SU-DHL-6 (cell line): ENCODE results near the gene CHPF2.
A peak's percentile ranks its signal among the peaks of the same experiment; 100 is the strongest.

Experiments used
- H2AFZ ChIP-seq: fragments of 200-600 bp; sonication (generic); 2 replicates; pipeline ENCODE4 v1.6.1; 2014; ENCODE audit warnings: low read depth, mild to moderate bottlenecking, moderate library complexity, mixed read lengths, antibody characterized with exemption, low read length; ENCODE audit not compliant: severe bottlenecking
- H3F3A ChIP-seq: fragments of 200-600 bp; shearing (Covaris generic); 2 replicates; pipeline ENCODE4 v1.6.0; 2016; ENCODE audit warnings: antibody characterized with exemption, mild to moderate bottlenecking; ENCODE audit not compliant: insufficient read depth
- H3K27ac ChIP-seq: fragments of 200-600 bp; sonication (generic); 2 replicates; pipeline ENCODE4 v1.5.1; 2016; ENCODE audit warnings: low read depth, mild to moderate bottlenecking, low read length, moderate library complexity, mixed read lengths
- H3K27me3 ChIP-seq: fragments of 200-600 bp; sonication (generic), shearing (Covaris generic); 2 replicates; pipeline ENCODE4 v1.6.0; 2014; ENCODE audit warnings: mild to moderate bottlenecking, low read length
- H3K36me3 ChIP-seq: fragments of 200-600 bp; sonication (generic); 2 replicates; pipeline ENCODE4 v1.6.1; 2014; ENCODE audit warnings: mild to moderate bottlenecking, low read length, mixed read lengths
- H3K4me2 ChIP-seq: fragments of 300-600, 200-600 bp; shearing (Covaris generic), sonication (generic); 2 replicates; pipeline ENCODE4 v1.6.0; 2014; ENCODE audit warnings: low read length, low read depth, mild to moderate bottlenecking; ENCODE audit not compliant: poor library complexity, severe bottlenecking
- H3K4me3 ChIP-seq: fragments of 200-600 bp; sonication (generic); 2 replicates; pipeline ENCODE4 v1.5.1; 2014; ENCODE audit warnings: antibody characterized with exemption, low read length, mild to moderate bottlenecking, mixed read lengths; ENCODE audit not compliant: insufficient read depth, poor library complexity, severe bottlenecking
- H3K79me2 ChIP-seq: fragments of 200-600 bp; sonication (generic); 2 replicates; pipeline ENCODE4 v1.6.1; 2014; ENCODE audit warnings: mild to moderate bottlenecking, low read length, moderate library complexity; ENCODE audit not compliant: insufficient read depth
- H3K9ac ChIP-seq: fragments of 200-600 bp; sonication (generic); 2 replicates; pipeline ENCODE4 v1.7.0; 2014; ENCODE audit warnings: mild to moderate bottlenecking, low read length
- H3K9me2 ChIP-seq: fragments of 200-600 bp; sonication (generic); replicated peaks from 2 replicates; pipeline ENCODE4 v1.6.1; 2014; ENCODE audit warnings: low read length; ENCODE audit not compliant: insufficient read depth
- H3K9me3 ChIP-seq: fragments of 200-600 bp; sonication (generic); 2 replicates; pipeline ENCODE4 v1.6.1; 2014; ENCODE audit warnings: low read length, mixed read lengths; ENCODE audit not compliant: insufficient read depth
- H4K20me1 ChIP-seq: fragments of 200-600 bp; sonication (generic); 2 replicates; pipeline ENCODE4 v1.6.1; 2014; ENCODE audit warnings: low read depth, mild to moderate bottlenecking, antibody characterized with exemption, low read length, moderate library complexity, mixed read lengths
- CTCF ChIP-seq: fragments of 200-600 bp; sonication (generic); IDR thresholded peaks from one replicate; pipeline ENCODE4 v1.5.1; 2017; ENCODE audit warnings: antibody characterized with exemption, mild to moderate bottlenecking, low read length, moderate library complexity; ENCODE audit not compliant: insufficient read depth, poor library complexity, severe bottlenecking
- EZH2phosphoT487 ChIP-seq: fragments of 200-600 bp; sonication (generic), shearing (Covaris generic); conservative IDR thresholded peaks from 2 replicates; pipeline ENCODE4 v1.6.1; 2018; ENCODE audit warnings: mild to moderate bottlenecking, antibody characterized with exemption, low read length, moderate library complexity, mixed read lengths

Gene CHPF2

DNA sequence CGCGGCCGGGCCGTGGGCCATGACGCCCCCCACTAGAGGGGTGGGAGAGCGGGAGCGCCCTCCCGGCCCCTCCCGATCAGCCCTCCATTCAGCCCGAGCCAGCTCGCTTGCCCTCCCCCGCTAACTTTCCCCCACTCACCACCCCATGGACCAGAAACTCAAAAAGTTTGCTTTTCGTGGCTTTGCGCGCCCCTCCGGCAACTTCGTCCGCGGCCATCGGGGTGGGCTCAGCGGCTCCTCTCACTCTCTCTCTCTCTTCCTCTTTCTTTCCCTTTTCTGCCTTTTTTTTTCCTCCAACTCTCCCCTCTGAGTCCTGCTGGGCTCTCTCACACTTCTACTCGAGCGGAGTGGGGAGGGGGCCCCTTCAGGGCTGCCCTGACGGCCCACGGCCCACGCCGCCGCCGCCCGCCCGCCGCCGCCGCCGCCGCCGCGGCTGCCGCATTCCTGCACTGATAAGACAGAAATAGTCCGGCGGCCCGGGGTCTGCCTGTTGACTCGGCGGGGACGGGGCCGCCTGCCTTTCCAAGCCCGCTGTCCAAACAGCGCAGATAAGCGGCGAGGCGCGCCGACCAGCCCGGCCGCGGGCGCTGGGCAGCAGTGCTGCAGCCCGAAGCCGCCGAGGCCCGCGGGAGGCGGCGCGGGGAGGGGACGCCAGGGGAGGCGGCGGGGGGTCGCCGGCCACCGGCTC is 16.2 kb downstream of the CHPF2 start, which contains the start of gene SMARCD3:
Gene SMARCD3 (minus strand): TSS at position 349 of the 688 bp plus-strand sequence. CDS start 132 bp downstream, at position 217.
- Histone ChIP-seq H3K4me3 (no peak within 1 kb of the TSS), H3K79me2 (no peaks in the 10 kb centered on the region), H3K9me2 (no peaks in the 10 kb centered on the region), H2AFZ (no peak within 1 kb of the TSS), H3K4me2 (peak within 1 kb of the TSS; percentile 18), H3K9ac (no peak within 1 kb of the TSS), H4K20me1 (no peaks in the 10 kb centered on the region), H3K27ac (no peak within 1 kb of the TSS), H3K36me3 (no peaks in the 10 kb centered on the region), H3K27me3 (no peaks in the 10 kb centered on the region), H3K9me3 (no peaks in the 10 kb centered on the region), H3F3A (no peaks in the 10 kb centered on the region)
- TF ChIP-seq CTCF (no peak), EZH2phosphoT487 (peak; percentile 98; the same call in 1 of the 2 replicates)

GRCh38 chr7:151249034-151249731 is 16.9 kb downstream of the CHPF2 start:
- Histone ChIP-seq H3K4me3 (no peak overlapping the region), H3F3A (no peaks in the 10 kb centered on the region), H3K9ac (no peak overlapping the region), H3K27ac (no peak overlapping the region), H2AFZ (no peak overlapping the region), H3K36me3 (no peaks in the 10 kb centered on the region), H4K20me1 (no peaks in the 10 kb centered on the region), H3K4me2 (no peak overlapping the region), H3K79me2 (no peaks in the 10 kb centered on the region), H3K27me3 (no peaks in the 10 kb centered on the region), H3K9me3 (no peaks in the 10 kb centered on the region), H3K9me2 (no peaks in the 10 kb centered on the region)
- TF ChIP-seq CTCF = no peak
- no peak for TF ChIP-seq EZH2phosphoT487

GRCh38 chr7:151249732-151250072 is 17.4 kb downstream of the CHPF2 start:
- H3K27me3 ChIP-seq = no peaks in the 10 kb centered on the region
- no peak overlapping the region for H3K4me3 ChIP-seq
- TF ChIP-seq EZH2phosphoT487 (no peak), CTCF (no peak)
- H3K36me3 ChIP-seq = no peaks in the 10 kb centered on the region
- no peak overlapping the region for H3K4me2 ChIP-seq
- H3K9me3 ChIP-seq = no peaks in the 10 kb centered on the region
- no peaks in the 10 kb centered on the region for H3F3A ChIP-seq
- no peaks in the 10 kb centered on the region for H3K9me2 ChIP-seq
- H4K20me1 ChIP-seq = no peaks in the 10 kb centered on the region
- H3K79me2 ChIP-seq = no peaks in the 10 kb centered on the region
- H3K9ac ChIP-seq = no peak overlapping the region
- no peak overlapping the region for H3K27ac ChIP-seq
- H2AFZ ChIP-seq = no peak overlapping the region
